ENCODE data around the gene UBE2I.

Gene UBE2I

GRCh38 chr16:1351582-1352362 is 42.3 kb downstream of the UBE2I start, which contains the start of the genes GNPTG and TSR3:
GNPTG (plus strand) TSS chr16:1351931; CDS start chr16:1351966, 35 bp downstream.
TSR3 (minus strand) TSS chr16:1351878; CDS start chr16:1351804, 74 bp downstream.
- TF ChIP-seq CTCF (IDR thresholded peaks at IDR 0.05): no peak

- TF ChIP-seq CTCF (IDR thresholded peaks at IDR 0.05): no peak
Observed at GRCh38 chr16:1354815-1355540, 45.5 kb downstream of the UBE2I start.

- TF ChIP-seq CTCF (IDR thresholded peaks at IDR 0.05): no peak
Observed at GRCh38 chr16:1355591-1355990, 46.2 kb downstream of the UBE2I start.

DNA sequence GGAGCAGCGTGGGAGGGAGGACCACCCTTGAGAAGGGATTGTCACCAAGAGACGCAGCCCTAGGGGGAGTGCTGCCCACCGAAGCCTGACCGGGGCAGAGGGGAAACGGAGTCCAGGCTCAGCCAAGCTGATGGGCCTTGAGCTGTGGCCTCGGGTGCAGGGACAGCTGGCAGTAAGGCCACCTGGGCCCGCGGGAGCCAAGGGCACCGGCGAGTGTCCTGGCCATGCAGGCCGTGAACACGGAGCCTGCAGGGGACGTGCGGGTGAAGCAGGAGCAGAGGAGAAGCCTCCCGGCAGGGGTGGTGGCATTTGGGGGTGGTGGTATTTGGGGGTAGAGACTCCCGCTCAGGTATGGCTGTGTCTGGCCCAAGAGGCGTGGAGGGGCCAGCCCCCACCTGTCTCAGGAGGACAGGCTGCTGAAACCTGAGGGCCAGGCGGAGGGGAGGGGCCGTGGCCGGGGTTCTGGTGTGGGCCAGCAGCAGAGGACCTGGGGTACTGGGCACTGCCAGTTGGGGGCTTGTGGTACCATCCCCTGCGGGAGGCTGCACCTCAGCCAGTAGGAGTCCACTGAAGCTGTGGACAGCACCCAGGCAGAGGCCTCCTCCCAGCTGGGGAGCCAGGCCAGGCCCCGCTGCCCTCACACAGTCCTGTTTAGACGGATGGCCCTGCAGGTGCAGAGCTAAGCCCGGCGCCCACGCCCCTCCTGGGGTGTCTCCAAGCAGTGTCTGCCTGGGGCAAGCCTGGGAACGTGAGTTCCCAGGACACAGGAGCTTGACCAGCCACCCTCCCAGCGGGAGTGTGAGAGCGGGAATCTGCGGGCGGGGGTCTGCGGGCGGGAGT is 46.8 kb downstream of the UBE2I start:
- TF ChIP-seq CTCF (IDR thresholded peaks at IDR 0.05): no peak

DNA sequence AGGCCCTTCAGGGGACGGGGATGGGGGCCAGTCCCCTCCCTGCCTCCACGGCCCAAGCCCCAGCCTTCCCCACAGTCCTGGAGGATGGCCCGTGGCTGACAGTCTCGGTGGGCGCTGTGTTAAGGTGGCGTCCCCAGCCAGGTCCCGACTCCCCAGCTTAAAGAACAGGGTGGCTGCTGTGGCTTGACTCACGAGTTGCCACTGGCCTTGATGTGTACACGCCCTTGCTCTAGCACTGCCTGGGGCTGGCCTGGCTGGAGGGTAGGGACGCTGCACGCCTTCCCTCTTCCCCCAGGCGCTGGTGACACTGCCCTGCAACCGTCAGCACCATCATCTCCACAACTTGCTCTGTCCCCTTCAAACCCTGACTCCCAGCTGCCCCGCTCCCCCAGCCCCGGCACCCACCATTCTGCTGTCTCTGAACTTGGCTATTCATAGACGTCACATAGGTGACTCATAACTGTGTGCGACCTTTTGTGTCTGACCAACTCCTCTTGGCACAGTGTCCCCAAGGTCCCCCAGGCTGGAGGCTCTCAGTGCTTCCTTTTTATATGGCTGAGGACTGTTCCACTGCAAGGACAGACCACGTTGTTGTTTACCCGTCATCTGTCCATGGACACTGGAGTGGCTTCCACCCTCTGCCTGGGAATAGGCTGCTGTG is 48.6 kb downstream of the UBE2I start:
- TF ChIP-seq CTCF (IDR thresholded peaks at IDR 0.05): no peak

GRCh38 chr16:1361685-1362360 is 52.4 kb downstream of the UBE2I start:
- TF ChIP-seq CTCF (IDR thresholded peaks at IDR 0.05): no peak
